T-helper 1 cell (primary cell): ENCODE results near the gene ATP6V1B1.

Source experiments
- DNase-seq, 5 donors: peaks; one replicate each; pipeline ENCODE4 v3.0.0-alpha.2; 2012 to 2020
- total RNA-seq, 4 donors: gene quantifications; one replicate each; lab custom pipeline; 2026; lab: John Stamatoyannopoulos, UW

ATP6V1B1 gene
- 0 reads per million in 4 donors for total RNA-seq

GRCh38 chr2:70935468-70936164 lies at the start of gene ATP6V1B1:
Gene ATP6V1B1, plus strand, starts transcription at chr2:70935900. Its CDS starts 55 bp downstream, at chr2:70935955.
- DNase-seq = no peak

- DNase-seq = no peak
Measured at GRCh38 chr2:70886541-70886987, 49.1 kb upstream of the ATP6V1B1 start.

DNA sequence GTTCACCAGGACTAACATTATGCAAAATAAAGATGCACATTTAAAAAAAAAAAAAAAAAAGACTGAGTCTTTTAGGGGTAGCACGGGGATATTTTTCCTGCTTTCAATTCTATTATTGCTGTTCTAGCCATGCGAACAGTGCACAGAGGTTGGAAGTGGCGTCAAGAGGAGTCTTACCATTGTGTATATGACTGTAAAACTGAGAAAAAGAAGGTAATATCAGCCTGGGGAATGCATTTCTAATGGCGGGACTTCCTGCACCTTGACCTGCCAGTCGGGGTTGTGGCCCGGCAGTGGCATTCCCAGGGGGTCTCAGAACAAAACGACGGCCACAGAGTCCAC lies 48.5 kb upstream of the ATP6V1B1 start:
- DNase-seq = no peak

GRCh38 chr2:70887550-70888246 lies 48.0 kb upstream of the ATP6V1B1 start:
- peak in 1 of 5 donors; percentile 57 for DNase-seq

DNA sequence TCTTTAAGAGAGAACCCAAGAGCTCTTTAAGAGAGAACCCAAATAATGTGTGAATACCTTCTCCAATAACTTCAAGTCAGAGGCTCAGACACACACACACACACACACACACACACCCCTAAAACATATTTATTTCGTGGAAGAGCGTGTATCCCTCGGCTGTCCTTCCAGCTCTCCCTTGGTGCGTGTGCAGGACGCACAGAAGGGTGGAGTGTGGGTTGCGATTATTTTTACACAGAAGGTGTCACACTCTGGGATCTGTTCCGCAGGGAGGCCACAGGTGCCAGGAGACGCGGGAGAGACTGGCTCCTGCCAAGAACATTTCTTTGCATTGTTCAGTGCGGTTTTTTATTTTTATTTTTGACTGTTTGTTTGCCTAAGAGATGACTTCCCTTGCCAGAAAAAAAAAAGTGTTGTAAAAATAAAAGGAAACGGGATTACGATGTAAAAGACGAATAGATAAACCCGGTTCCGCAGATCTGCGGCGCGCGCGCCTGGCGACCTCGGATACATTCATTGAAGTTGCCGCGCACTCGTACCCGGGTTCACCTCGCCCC lies 47.3 kb upstream of the ATP6V1B1 start:
- no peak for DNase-seq

GRCh38 chr2:70888923-70889715 lies 46.6 kb upstream of the ATP6V1B1 start:
- DNase-seq = no peak

- no peak for DNase-seq
Measured at GRCh38 chr2:70889716-70890037, 46.0 kb upstream of the ATP6V1B1 start.

DNA sequence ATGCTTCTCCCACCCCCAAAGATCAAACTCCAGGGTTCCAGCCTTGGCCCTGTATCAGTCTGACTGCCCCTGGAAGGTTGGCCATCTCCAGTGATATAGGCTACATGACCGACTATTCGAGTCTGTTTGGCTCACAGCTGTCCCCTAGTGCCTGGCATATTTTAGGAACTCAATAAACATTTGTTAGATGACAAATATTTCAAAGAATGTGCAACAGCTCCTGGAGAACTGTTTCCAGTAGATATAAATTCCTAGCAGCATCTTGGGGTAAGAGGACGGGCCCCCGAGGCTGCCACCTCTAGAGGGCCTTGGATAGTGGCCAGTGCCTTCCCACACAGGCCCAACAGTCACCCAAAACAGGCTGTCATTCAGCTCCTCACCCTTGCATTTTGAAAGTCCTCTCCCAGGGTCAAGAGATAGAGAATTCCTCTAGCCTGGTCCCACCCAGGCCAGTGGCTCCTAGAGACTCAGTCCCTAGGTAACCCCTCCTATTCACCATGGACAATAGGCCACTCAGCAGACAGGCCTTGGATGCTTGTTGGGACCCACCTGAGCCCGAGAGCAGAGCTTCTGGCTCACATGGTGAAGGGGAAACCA lies 45.1 kb upstream of the ATP6V1B1 start:
- DNase-seq = no peak

DNA sequence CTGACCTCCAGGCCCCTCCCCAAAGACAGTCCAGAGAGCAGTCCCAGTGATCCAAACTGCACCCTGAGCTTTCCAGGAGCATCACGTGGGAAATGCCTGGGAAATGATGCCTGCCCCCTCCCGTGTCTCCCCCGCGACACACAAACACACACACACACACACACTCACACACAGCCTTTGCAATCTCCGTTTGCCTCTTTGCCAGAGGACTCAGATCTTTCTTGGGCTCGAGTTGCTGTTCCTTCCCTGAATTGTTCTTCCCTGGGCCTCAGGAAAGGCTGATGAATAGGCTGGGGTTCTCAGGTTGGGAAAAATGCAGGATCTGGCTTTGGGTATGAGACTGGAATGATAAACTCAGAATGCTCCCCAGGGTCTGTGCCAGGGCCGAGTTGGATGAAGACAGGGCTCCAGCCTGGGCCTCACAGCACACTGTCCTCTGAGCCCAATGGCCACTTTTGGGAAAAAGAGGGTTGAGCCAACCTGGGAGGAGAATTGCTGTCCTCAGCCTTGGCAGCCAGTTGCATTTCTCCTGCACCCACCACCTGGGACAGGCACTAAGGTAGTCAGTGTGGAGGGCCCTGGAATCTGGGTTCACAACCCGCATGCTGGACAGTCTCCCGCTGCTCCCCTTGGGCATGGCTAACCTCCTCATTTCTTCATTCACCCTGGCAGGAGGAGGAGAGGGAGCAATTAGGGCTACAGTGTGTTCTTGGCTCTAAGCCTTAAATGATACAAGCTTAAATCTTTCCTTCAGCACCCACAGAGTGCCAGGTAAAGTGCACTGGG lies 43.9 kb upstream of the ATP6V1B1 start:
- no peak for DNase-seq

DNA sequence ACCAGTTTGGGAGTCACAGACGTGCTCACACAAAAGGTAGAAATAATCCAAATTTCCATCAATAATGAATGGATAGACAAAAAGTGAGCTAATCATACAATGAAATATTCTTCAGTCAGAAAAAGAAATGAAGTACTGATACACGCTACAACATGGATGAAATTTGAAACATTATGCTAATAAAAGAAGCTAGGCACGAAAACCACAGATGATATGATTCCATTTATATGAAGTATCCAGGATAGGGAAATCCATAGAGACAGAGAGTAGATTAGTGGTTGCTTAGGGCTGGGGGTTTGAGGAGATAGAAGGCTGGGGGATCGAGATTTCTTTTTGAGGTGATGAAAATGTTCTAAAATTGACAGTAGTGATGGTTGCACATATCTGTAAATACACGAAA lies 43.0 kb upstream of the ATP6V1B1 start:
- no peak for DNase-seq

- no peak for DNase-seq
Measured at GRCh38 chr2:70893186-70893585, 42.5 kb upstream of the ATP6V1B1 start.

DNA sequence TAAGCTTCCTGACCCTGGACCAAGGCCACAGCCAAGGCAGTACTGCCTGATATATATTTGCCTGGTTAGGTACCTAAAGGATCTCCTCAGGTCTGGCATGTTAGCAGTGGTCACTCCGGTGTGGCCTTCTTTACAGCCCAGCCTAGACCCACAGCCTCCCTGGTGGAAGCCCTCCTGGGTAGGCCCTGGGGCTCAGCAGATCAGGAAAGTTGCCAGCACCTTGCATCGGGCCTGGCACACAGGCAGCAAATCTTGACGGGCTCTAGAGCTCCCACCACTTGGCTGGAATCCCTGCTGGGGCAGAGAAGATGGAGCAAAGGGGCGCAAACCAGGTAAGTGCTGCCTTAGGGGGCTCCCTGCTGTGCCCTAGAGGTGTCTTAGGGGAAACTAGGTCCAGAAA lies 40.9 kb upstream of the ATP6V1B1 start:
- DNase-seq = no peak

DNA sequence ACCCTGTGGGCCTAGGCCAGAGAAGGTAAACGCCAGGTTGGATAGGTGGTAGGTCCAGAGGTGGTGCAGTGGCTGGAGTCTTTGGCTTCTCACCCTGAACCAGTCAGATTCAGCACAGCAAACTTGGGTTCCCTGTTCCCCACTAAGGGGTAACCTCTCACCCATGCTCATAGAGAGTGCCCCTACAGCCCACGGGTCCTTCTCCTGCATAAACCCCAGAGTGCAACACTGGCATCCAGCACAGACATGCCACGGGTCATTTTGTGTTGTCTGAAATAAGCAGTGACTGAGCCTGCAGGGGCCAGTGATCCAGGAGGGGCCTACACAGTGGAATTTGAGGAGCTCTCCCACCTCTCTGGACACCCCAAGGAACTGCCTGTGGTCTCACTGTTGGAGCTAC lies 40.5 kb upstream of the ATP6V1B1 start:
- DNase-seq = no peak

- DNase-seq = no peak
Measured at GRCh38 chr2:70895998-70896764, 39.5 kb upstream of the ATP6V1B1 start.

GRCh38 chr2:70896765-70897202 lies 38.9 kb upstream of the ATP6V1B1 start:
- no peak for DNase-seq

- no peak for DNase-seq
Measured at GRCh38 chr2:70897203-70897976, 38.3 kb upstream of the ATP6V1B1 start.

DNA sequence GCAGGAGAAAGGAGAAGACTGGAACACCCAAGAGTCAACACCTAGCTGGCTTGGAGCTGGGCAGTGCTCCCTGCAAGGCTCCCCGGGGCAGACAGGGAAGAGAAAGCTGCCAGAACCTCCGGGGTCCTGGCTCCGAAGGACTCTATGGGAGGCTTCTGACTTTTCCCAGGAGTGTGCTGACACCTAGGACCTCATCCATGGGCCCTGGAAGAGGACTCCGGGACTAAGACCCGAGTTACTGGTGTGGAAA lies 37.8 kb upstream of the ATP6V1B1 start:
- DNase-seq = no peak

- DNase-seq = no peak
Measured at GRCh38 chr2:70898363-70899240, 37.1 kb upstream of the ATP6V1B1 start.

- peak in 1 of 5 donors; percentile 25 for DNase-seq
Measured at GRCh38 chr2:70901227-70902066, 34.3 kb upstream of the ATP6V1B1 start.
